ENCODE measurements around the gene LIMCH1.
"Not testable (repeated sequence)": the region's sequence is repeated elsewhere in the genome, so short reads cannot be mapped to it uniquely, and the experiment has no call there.

The LIMCH1 gene

GRCh38 chr4:41638866-41639265, 100.9 kb downstream of the LIMCH1 start:
- no CpG with 5 or more reads among the region's 4 CpGs for WGBS, 2 donors (ENCODE audit: extremely low coverage in 2 of 2, insufficient read length in 2 of 2, insufficient replicate concordance in 1 of 2)
- DNase-seq (ENCODE audit: low spot score), result no peak
- no peak overlapping the region for H3K18ac ChIP-seq (ENCODE audit: low read length)

GRCh38 chr4:41639291-41639690, 101.3 kb downstream of the LIMCH1 start:
- no peak overlapping the region for H2BK15ac ChIP-seq (ENCODE audit: low read length)
- peaks cover 0 to 2% of the 10 kb centered on the region in 2 donors for H3K9me3 ChIP-seq (replicated peaks in 1 of 2; ENCODE audit: control insufficient read depth in 2 of 2, insufficient read depth in 1 of 2, low read depth in 1 of 2, low read length in 2 of 2)
- H3K4me2 ChIP-seq (ENCODE audit: insufficient read depth, low read length, poor library complexity, severe bottlenecking), result no peak overlapping the region
- no peak overlapping the region for H3K4ac ChIP-seq (ENCODE audit: low read length)
- peaks cover 0 to 7% of the 10 kb centered on the region in 2 donors for H3K36me3 ChIP-seq (replicated peaks in 1 of 2; ENCODE audit: control insufficient read depth in 2 of 2, insufficient read depth in 2 of 2, low read length in 2 of 2)
- H4K91ac ChIP-seq (ENCODE audit: low read depth, low read length, poor library complexity), result no peak overlapping the region
- H2AFZ ChIP-seq (ENCODE audit: low read length), result no peak overlapping the region
- no peak overlapping the region for H3K27ac ChIP-seq (replicated peaks; ENCODE audit: low read length)
- no peak overlapping the region for H3K14ac ChIP-seq (ENCODE audit: low read length)
- H2AK5ac ChIP-seq (ENCODE audit: low read depth, low read length), result no peak overlapping the region
- H2BK12ac ChIP-seq (ENCODE audit: low read length), result no peak overlapping the region
- H3K27me3 ChIP-seq (ENCODE audit: control insufficient read depth in 3 of 3, insufficient read depth in 3 of 3, low read depth in 1 of 3, low read length in 3 of 3), result no peaks in the 10 kb centered on the region
- no peak overlapping the region for H3K9ac ChIP-seq (ENCODE audit: low read depth, low read length, poor library complexity)
- H3K79me1 ChIP-seq (ENCODE audit: low read depth, low read length), result no peaks in the 10 kb centered on the region
- H2BK5ac ChIP-seq (ENCODE audit: low read length), result no peak overlapping the region
- no peak overlapping the region for H3K4me3 ChIP-seq (ENCODE audit: low read length in 2 of 2)
- no peak overlapping the region for H2BK120ac ChIP-seq (ENCODE audit: low read depth, low read length)
- WGBS, 2 donors (ENCODE audit: extremely low coverage in 2 of 2, insufficient read length in 2 of 2, insufficient replicate concordance in 1 of 2), result no CpG with 5 or more reads among the region's 1 CpG
- DNase-seq (ENCODE audit: low spot score), result no peak
- no peak overlapping the region for H3K23ac ChIP-seq (ENCODE audit: low read depth, low read length, poor library complexity)
- no peak overlapping the region for H3K18ac ChIP-seq (ENCODE audit: low read length)
- no peak overlapping the region for H4K8ac ChIP-seq (ENCODE audit: low read depth, low read length)
- H3K4me1 ChIP-seq (ENCODE audit: control insufficient read depth in 2 of 2, insufficient read depth in 1 of 2, low read depth in 1 of 2, low read length in 2 of 2), result peaks cover 4 to 16% of the 10 kb centered on the region in 2 donors

More at GRCh38 chr4:41638866-41639265, 100.9 kb downstream of the LIMCH1 start:
- Histone ChIP-seq H3K4ac (ENCODE audit: low read length) (no peak overlapping the region), H2AFZ (ENCODE audit: low read length) (no peak overlapping the region), H3K23ac (ENCODE audit: low read depth, low read length, poor library complexity) (no peak overlapping the region), H4K8ac (ENCODE audit: low read depth, low read length) (no peak overlapping the region), H3K9me3 (replicated peaks in 1 of 2; ENCODE audit: control insufficient read depth in 2 of 2, insufficient read depth in 1 of 2, low read depth in 1 of 2, low read length in 2 of 2) (no peaks in the 10 kb centered on the region), H3K4me2 (ENCODE audit: insufficient read depth, low read length, poor library complexity, severe bottlenecking) (no peak overlapping the region), H3K4me1 (ENCODE audit: control insufficient read depth in 2 of 2, insufficient read depth in 1 of 2, low read depth in 1 of 2, low read length in 2 of 2) (peaks cover 4 to 16% of the 10 kb centered on the region in 2 donors), H3K27me3 (ENCODE audit: control insufficient read depth in 3 of 3, insufficient read depth in 3 of 3, low read depth in 1 of 3, low read length in 3 of 3) (no peaks in the 10 kb centered on the region), H2AK5ac (ENCODE audit: low read depth, low read length) (no peak overlapping the region), H2BK120ac (ENCODE audit: low read depth, low read length) (no peak overlapping the region), H2BK5ac (ENCODE audit: low read length) (no peak overlapping the region), H3K36me3 (replicated peaks in 1 of 2; ENCODE audit: control insufficient read depth in 2 of 2, insufficient read depth in 2 of 2, low read length in 2 of 2) (peaks cover 0 to 7% of the 10 kb centered on the region in 2 donors), H2BK12ac (ENCODE audit: low read length) (no peak overlapping the region), H2BK15ac (ENCODE audit: low read length) (no peak overlapping the region), H3K79me1 (ENCODE audit: low read depth, low read length) (no peaks in the 10 kb centered on the region), H4K91ac (ENCODE audit: low read depth, low read length, poor library complexity) (no peak overlapping the region), H3K27ac (replicated peaks; ENCODE audit: low read length) (no peak overlapping the region), H3K9ac (ENCODE audit: low read depth, low read length, poor library complexity) (no peak overlapping the region), H3K4me3 (ENCODE audit: low read length in 2 of 2) (no peak overlapping the region), H3K14ac (ENCODE audit: low read length) (no peak overlapping the region)

DNA sequence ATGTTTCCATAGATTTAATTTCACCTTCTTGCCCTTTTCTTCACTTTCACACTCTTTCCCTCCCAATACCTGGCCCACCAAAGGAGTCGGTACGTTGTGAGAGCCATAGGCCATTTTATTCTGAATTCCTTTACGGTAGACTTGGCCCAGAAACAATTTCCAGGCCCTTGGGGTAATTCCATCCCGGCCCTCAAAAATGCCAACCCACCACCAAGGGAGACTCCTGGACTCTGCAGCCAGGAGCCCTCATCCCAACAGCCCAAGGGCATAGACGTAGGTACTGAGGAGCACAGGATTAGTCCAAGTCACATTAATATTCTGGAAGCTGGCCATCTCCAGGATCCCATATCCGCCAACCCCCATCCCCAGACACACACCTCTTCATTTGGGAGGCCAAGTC, 102.9 kb downstream of the LIMCH1 start:
- Histone ChIP-seq H3K4me2 (ENCODE audit: insufficient read depth, low read length, poor library complexity, severe bottlenecking) (no peak overlapping the region), H3K18ac (ENCODE audit: low read length) (no peak overlapping the region), H3K9me3 (replicated peaks in 1 of 2; ENCODE audit: control insufficient read depth in 2 of 2, insufficient read depth in 1 of 2, low read depth in 1 of 2, low read length in 2 of 2) (peaks cover 0 to 2% of the 10 kb centered on the region in 2 donors), H2BK120ac (ENCODE audit: low read depth, low read length) (no peak overlapping the region), H2AK5ac (ENCODE audit: low read depth, low read length) (no peak overlapping the region), H3K4ac (ENCODE audit: low read length) (no peak overlapping the region), H3K23ac (ENCODE audit: low read depth, low read length, poor library complexity) (no peak overlapping the region), H3K4me3 (ENCODE audit: low read length in 2 of 2) (no peak overlapping the region), H3K14ac (ENCODE audit: low read length) (no peak overlapping the region), H3K27ac (replicated peaks; ENCODE audit: low read length) (no peak overlapping the region), H2BK15ac (ENCODE audit: low read length) (no peak overlapping the region), H3K79me1 (ENCODE audit: low read depth, low read length) (no peaks in the 10 kb centered on the region), H4K8ac (ENCODE audit: low read depth, low read length) (no peak overlapping the region), H2BK5ac (ENCODE audit: low read length) (no peak overlapping the region), H3K27me3 (ENCODE audit: control insufficient read depth in 3 of 3, insufficient read depth in 3 of 3, low read depth in 1 of 3, low read length in 3 of 3) (no peaks in the 10 kb centered on the region), H3K36me3 (replicated peaks in 1 of 2; ENCODE audit: control insufficient read depth in 2 of 2, insufficient read depth in 2 of 2, low read length in 2 of 2) (peaks cover 0 to 4% of the 10 kb centered on the region in 2 donors), H3K9ac (ENCODE audit: low read depth, low read length, poor library complexity) (no peak overlapping the region), H2BK12ac (ENCODE audit: low read length) (no peak overlapping the region), H3K4me1 (ENCODE audit: control insufficient read depth in 2 of 2, insufficient read depth in 1 of 2, low read depth in 1 of 2, low read length in 2 of 2) (peaks cover 11 to 16% of the 10 kb centered on the region in 2 donors), H4K91ac (ENCODE audit: low read depth, low read length, poor library complexity) (no peak overlapping the region), H2AFZ (ENCODE audit: low read length) (no peak overlapping the region)
- no peak for DNase-seq (ENCODE audit: low spot score)
- no CpG with 5 or more reads among the region's 6 CpGs for WGBS, 2 donors (ENCODE audit: extremely low coverage in 2 of 2, insufficient read length in 2 of 2, insufficient replicate concordance in 1 of 2)

DNA sequence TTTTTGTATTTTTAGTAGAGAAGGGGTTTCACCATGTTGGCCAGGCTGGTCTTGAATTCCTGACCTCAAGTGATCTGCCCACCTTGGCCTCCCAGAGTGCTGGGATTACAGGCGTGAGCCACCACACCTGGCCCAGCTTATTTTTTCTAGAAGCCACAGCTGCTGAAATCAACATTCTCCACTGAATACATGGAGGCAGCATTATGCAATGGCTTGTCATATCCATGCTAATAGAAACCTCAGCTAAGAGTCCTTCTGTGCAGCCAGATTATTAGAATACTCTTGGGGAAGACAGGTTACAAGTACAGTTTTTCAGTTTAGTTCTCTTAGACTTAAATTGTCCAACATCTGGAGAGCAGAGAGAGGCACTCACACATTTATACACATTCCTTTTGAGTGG, 104.8 kb downstream of the LIMCH1 start:
- H3K14ac ChIP-seq (ENCODE audit: low read length); H2BK5ac ChIP-seq (ENCODE audit: low read length); H2AK5ac ChIP-seq (ENCODE audit: low read depth, low read length); H3K9ac ChIP-seq (ENCODE audit: low read depth, low read length, poor library complexity); H3K79me1 ChIP-seq (ENCODE audit: low read depth, low read length); DNase-seq (ENCODE audit: low spot score); H3K23ac ChIP-seq (ENCODE audit: low read depth, low read length, poor library complexity); H2BK12ac ChIP-seq (ENCODE audit: low read length); H2BK15ac ChIP-seq (ENCODE audit: low read length); H3K27ac ChIP-seq (replicated peaks; ENCODE audit: low read length); H3K27me3 ChIP-seq (ENCODE audit: control insufficient read depth in 3 of 3, insufficient read depth in 3 of 3, low read depth in 1 of 3, low read length in 3 of 3); H2BK120ac ChIP-seq (ENCODE audit: low read depth, low read length); H3K4ac ChIP-seq (ENCODE audit: low read length); H4K91ac ChIP-seq (ENCODE audit: low read depth, low read length, poor library complexity); H3K4me2 ChIP-seq (ENCODE audit: insufficient read depth, low read length, poor library complexity, severe bottlenecking); H2AFZ ChIP-seq (ENCODE audit: low read length); H3K9me3 ChIP-seq (replicated peaks in 1 of 2; ENCODE audit: control insufficient read depth in 2 of 2, insufficient read depth in 1 of 2, low read depth in 1 of 2, low read length in 2 of 2); H3K18ac ChIP-seq (ENCODE audit: low read length); H3K4me3 ChIP-seq (ENCODE audit: low read length in 2 of 2); H4K8ac ChIP-seq (ENCODE audit: low read depth, low read length): not testable (repeated sequence)
- WGBS, 2 donors (ENCODE audit: extremely low coverage in 2 of 2, insufficient read length in 2 of 2, insufficient replicate concordance in 1 of 2), result no CpG with 5 or more reads among the region's 1 CpG
- H3K4me1 ChIP-seq (ENCODE audit: control insufficient read depth in 2 of 2, insufficient read depth in 1 of 2, low read depth in 1 of 2, low read length in 2 of 2), result peaks cover 11 to 16% of the 10 kb centered on the region in 2 donors
- H3K36me3 ChIP-seq (replicated peaks in 1 of 2; ENCODE audit: control insufficient read depth in 2 of 2, insufficient read depth in 2 of 2, low read length in 2 of 2), result peaks cover 2 to 22% of the 10 kb centered on the region in 2 donors
